OCI-LY1 (cell line): ENCODE results near the gene ARL5A.

Experiments
- H2AFZ ChIP-seq: fragments of 200-600 bp; sonication (generic), shearing (Covaris generic); 2 replicates; pipeline ENCODE4 v1.6.0; 2014; ENCODE audit warnings: antibody characterized with exemption, mild to moderate bottlenecking, low read length
- H3F3A ChIP-seq: fragments of 200-600 bp; sonication (generic), shearing (Covaris generic); 2 replicates; pipeline ENCODE4 v1.6.0; 2014; ENCODE audit warnings: mild to moderate bottlenecking, antibody characterized with exemption, low read length, moderate library complexity; ENCODE audit not compliant: insufficient read depth
- H3K27ac ChIP-seq: fragments of 200-600 bp; sonication (generic); 2 replicates; pipeline ENCODE4 v1.5.1; 2014; ENCODE audit warnings: low read length, mixed run types, mild to moderate bottlenecking, low read depth; ENCODE audit not compliant: poor library complexity, severe bottlenecking
- H3K27me3 ChIP-seq: fragments of 200-600 bp; sonication (generic); 2 replicates; pipeline ENCODE4 v1.6.0; 2014; ENCODE audit warnings: antibody characterized with exemption, mild to moderate bottlenecking, low read length, moderate library complexity; ENCODE audit not compliant: insufficient read depth
- H3K36me3 ChIP-seq: fragments of 200-600 bp; sonication (generic); 2 replicates; pipeline ENCODE4 v1.6.1; 2014; ENCODE audit warnings: mild to moderate bottlenecking, antibody characterized with exemption, low read length, moderate library complexity, mixed read lengths; ENCODE audit not compliant: insufficient read depth
- H3K4me1 ChIP-seq: fragments of 200-600 bp; sonication (generic); 2 replicates; pipeline ENCODE4 v1.5.1; 2014; ENCODE audit warnings: mild to moderate bottlenecking, low read length, moderate library complexity; ENCODE audit not compliant: insufficient read depth, severe bottlenecking
- H3K4me2 ChIP-seq: fragments of 200-600 bp; sonication (generic), shearing (Covaris generic); 2 replicates; pipeline ENCODE4 v1.6.1; 2014; ENCODE audit warnings: low read length
- H3K4me3 ChIP-seq: fragments of 200-600 bp; sonication (generic); 2 replicates; pipeline ENCODE4 v1.5.1; 2014; ENCODE audit warnings: low read length, low read depth, mild to moderate bottlenecking, mixed read lengths; ENCODE audit not compliant: poor library complexity, severe bottlenecking
- H3K79me2 ChIP-seq: fragments of 200-600 bp; shearing (Covaris generic); 2 replicates; pipeline ENCODE4 v1.6.1; 2016; ENCODE audit warnings: mixed run types, low read length, mixed read lengths; ENCODE audit not compliant: insufficient read depth
- H3K9ac ChIP-seq: fragments of 200-600 bp; sonication (generic), shearing (Covaris generic); 2 replicates; pipeline ENCODE4 v1.6.1; 2014; ENCODE audit warnings: mild to moderate bottlenecking, low read length, mixed read lengths
- H3K9me2 ChIP-seq: fragments of 200-600 bp; sonication (generic), shearing (Covaris generic); 2 replicates; pipeline ENCODE4 v1.6.1; 2014; ENCODE audit warnings: low read depth, mild to moderate bottlenecking, low read length, mixed read lengths
- H3K9me3 ChIP-seq: fragments of 200-600 bp; shearing (Covaris generic); 2 replicates; pipeline ENCODE4 v1.6.1; 2014; ENCODE audit warnings: low read length, mixed read lengths
- H4K20me1 ChIP-seq: fragments of 200-600 bp; sonication (generic), shearing (Covaris generic); 2 replicates; pipeline ENCODE4 v1.6.0; 2016; ENCODE audit warnings: mild to moderate bottlenecking, low read length; ENCODE audit not compliant: insufficient read depth
- CTCF ChIP-seq: fragments of 200-600 bp; sonication (generic), shearing (Covaris generic); IDR thresholded peaks from 2 replicates; pipeline ENCODE4 v1.5.1; 2017; ENCODE audit warnings: mild to moderate bottlenecking, antibody characterized with exemption, low read length, moderate library complexity, mixed read lengths
- EZH2 ChIP-seq: fragments of 200-600 bp; sonication (generic), shearing (Covaris generic); IDR thresholded peaks from 2 replicates; pipeline ENCODE4 v1.8.0; 2017; ENCODE audit warnings: borderline replicate concordance, mixed run types, mild to moderate bottlenecking, antibody characterized with exemption, low read length, moderate library complexity, mixed read lengths

The ARL5A gene

GRCh38 chr2:151816843-151817242 lies 11.4 kb downstream of the ARL5A start:
- Histone ChIP-seq H3K27me3 (no peaks in the 10 kb centered on the region), H3K36me3 (peaks cover 75% of the 10 kb centered on the region), H3F3A (no peaks in the 10 kb centered on the region), H3K9ac (no peak overlapping the region), H3K9me3 (no peaks in the 10 kb centered on the region), H3K9me2 (no peaks in the 10 kb centered on the region), H4K20me1 (no peaks in the 10 kb centered on the region), H3K4me3 (no peak overlapping the region), H3K4me2 (no peak overlapping the region), H3K4me1 (no peaks in the 10 kb centered on the region), H3K79me2 (peaks cover 60% of the 10 kb centered on the region), H2AFZ (no peak overlapping the region), H3K27ac (no peak overlapping the region)
- TF ChIP-seq EZH2, result no peak
- TF ChIP-seq CTCF, result no peak

- Histone ChIP-seq H2AFZ (no peak overlapping the region), H3K27ac (no peak overlapping the region), H3K9ac (no peak overlapping the region), H3K9me3 (no peaks in the 10 kb centered on the region), H3F3A (no peaks in the 10 kb centered on the region), H3K4me2 (no peak overlapping the region), H3K4me3 (no peak overlapping the region), H3K36me3 (peaks cover 81% of the 10 kb centered on the region), H4K20me1 (no peaks in the 10 kb centered on the region), H3K79me2 (peaks cover 54% of the 10 kb centered on the region), H3K27me3 (no peaks in the 10 kb centered on the region), H3K9me2 (no peaks in the 10 kb centered on the region), H3K4me1 (no peaks in the 10 kb centered on the region)
- TF ChIP-seq EZH2 (no peak), CTCF (no peak)
Measured at GRCh38 chr2:151815821-151816489, 12.3 kb downstream of the ARL5A start.

- TF ChIP-seq CTCF (no peak), EZH2 (no peak)
- H3K4me1 ChIP-seq, result no peaks in the 10 kb centered on the region
- H3K4me2 ChIP-seq, result no peak overlapping the region
- peaks cover 88% of the 10 kb centered on the region for H3K36me3 ChIP-seq
- H3K27me3 ChIP-seq, result no peaks in the 10 kb centered on the region
- H3K27ac ChIP-seq, result no peak overlapping the region
- no peaks in the 10 kb centered on the region for H3F3A ChIP-seq
- no peak overlapping the region for H3K4me3 ChIP-seq
- no peaks in the 10 kb centered on the region for H4K20me1 ChIP-seq
- H3K9me3 ChIP-seq, result no peaks in the 10 kb centered on the region
- H3K79me2 ChIP-seq, result peaks cover 3% of the 10 kb centered on the region; the same call in 1 of the 2 replicates
- H3K9ac ChIP-seq, result no peak overlapping the region
- H2AFZ ChIP-seq, result no peak overlapping the region
- no peaks in the 10 kb centered on the region for H3K9me2 ChIP-seq
Measured at GRCh38 chr2:151810489-151810888, 17.7 kb downstream of the ARL5A start.
